HG03039 (cell line): ENCODE measurements around the gene DYRK1A.
"Not testable (repeated sequence)": the region's sequence is repeated elsewhere in the genome, so short reads cannot be mapped to it uniquely, and the experiment has no call there.

Source experiments
- ATAC-seq: cut with Tn5 transposase; IDR thresholded peaks from one replicate; pipeline ENCODE4 v1.9.1; 2021; ENCODE audit warnings: mild to moderate bottlenecking, moderate library complexity; ENCODE audit not compliant: unreplicated experiment

Gene DYRK1A

DNA sequence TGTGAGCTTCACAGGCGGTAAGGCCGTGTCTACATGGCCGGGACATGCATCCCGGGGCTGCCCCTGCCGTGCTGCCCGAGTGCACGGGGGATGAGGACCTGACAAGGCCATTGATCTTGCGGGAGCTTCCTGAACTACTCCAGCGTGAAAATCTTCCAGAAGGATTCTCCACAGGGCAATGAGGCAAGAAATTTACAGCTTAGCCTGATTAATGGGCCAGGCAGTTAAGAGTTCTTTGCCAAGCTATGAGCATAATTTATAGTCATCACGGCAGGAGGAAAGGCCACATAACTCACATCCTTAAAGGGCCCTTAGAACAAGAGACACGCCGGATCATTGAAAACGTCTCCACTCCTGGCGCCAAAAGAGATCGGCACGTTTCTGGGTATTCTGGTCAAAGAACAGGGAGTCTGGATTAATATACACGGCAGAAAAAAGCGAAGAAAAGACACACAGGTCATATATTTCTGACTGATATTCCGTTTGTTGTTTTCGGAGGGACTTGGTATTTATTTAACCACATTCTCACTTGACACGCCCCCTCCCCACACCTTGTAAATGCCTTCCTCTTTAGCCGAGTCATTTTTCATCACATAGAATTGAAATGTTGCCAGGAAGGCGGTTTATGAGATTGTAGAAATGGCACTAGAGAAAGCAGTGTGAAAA is 180.5 kb downstream of the DYRK1A start:
- ATAC-seq, result no peak

DNA sequence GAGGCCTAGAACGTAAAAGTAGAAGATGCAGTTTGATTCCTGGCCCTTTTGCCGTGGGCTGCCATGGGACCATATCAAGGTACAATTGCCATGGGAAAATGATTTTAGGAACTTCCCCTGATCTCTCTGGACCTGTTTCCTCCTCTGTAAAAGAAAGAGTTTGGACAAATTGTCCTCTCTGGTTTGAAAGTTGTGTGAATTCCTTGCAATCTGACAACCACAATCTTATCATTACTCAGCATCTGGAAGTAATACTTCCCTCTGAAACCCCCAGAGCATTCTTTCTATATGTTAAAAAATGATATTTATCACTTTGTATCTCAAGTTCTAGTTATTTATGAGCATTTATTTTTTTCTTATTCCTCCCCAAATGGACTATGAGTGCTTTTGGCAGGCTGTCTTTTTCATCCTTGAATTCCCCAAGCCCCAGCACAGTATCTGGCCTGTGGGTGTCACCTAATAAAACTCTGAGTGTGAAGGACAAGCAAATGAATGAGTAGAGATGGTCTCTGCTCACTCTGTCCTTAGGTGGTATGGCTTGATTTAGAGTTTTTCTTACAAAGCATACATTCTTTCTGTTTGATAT is 181.1 kb downstream of the DYRK1A start:
- no peak for ATAC-seq

DNA sequence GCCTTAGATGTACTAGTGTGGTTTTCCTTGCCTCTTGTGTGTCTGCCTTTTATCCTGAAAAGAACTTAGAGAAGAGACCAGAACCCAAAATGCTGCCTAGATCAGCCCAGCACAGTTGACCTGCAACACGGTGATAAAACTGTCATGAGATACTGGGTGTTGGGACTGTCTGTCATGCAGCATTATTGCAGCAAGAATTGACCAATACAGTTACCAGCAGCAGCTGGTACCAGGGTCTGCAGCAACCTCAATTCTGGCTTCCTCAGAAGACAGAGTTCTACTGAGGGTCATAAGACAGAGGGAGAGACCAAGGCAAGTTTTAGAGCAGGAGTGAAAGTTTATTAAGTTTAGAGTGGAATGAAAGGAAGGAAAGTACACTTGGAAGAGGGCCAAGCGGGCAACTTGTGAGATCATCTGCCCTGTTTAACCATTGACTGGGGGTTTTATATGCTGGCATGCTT is 182.0 kb downstream of the DYRK1A start:
- ATAC-seq, result no peak

DNA sequence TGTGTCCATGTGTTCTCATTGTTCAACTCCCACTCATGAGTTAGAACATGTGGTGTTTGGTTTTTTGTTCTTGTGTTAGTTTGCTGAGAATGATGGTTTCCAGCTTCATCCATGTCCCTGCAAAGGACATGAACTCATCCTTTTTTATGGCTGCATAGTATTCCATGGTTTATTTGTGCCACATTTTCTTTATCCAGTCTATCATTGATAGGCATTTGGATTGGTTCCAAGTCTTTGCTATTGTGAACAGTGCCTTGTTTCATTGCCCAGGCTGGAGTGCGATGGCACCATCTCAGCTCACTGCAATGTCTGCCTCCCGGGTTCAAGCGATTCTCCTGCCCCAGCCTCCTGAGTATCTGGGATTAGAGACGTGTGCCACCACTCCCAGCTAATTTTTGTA is 183.2 kb downstream of the DYRK1A start:
- not testable (repeated sequence) for ATAC-seq

DNA sequence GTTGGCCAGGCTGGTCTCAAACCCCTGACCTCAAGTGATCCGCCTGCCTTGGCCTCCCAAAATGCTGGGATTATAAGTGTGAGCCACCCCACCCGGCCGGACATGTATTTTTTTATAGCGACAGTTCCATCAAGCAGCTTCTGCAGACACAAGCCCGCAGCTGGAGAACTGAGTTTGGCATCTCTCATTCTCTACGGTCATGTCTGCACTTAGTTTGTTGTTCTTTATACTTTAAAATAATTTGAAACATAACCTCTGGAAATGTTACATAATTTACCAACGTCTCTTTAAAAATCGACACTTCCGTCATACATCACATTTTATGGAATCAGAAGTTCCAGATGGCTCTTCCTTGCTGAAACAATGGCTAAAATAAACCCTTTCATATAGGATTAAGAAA is 183.6 kb downstream of the DYRK1A start:
- ATAC-seq, result no peak

DNA sequence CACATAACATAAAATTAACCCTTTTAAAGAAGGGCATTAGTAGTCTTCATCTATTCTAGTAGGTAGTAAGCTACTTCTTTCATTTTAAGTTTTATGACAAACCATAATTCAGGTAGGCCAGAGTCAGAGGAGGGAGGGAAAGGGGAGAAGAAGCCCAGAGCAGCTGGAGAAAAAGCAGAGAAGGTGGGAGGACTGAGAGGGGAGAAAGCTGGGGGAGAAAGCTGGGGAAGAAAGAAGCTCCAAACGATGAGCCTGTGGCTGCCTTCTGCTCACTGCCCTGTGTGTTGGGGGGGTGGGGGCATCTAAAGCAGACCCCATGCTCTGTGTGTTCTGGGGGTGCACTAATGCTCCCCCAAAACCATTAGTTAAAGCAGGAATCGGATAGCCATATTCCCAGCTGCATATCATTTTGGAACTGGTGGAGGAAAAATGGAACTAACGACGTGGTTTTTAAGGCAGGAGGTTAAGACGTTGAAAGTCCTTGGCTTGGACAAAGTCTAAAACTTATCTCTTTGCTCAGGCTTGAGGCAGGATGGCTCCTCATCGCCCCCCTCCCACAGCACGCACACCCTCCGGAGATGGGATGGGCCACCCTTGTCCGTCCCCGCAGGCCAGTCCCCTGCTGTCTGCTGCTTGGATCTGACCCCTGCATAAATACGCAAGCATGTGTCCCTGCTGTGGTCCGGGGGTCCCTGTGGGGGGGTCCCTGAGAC is 184.2 kb downstream of the DYRK1A start:
- ATAC-seq, result no peak

DNA sequence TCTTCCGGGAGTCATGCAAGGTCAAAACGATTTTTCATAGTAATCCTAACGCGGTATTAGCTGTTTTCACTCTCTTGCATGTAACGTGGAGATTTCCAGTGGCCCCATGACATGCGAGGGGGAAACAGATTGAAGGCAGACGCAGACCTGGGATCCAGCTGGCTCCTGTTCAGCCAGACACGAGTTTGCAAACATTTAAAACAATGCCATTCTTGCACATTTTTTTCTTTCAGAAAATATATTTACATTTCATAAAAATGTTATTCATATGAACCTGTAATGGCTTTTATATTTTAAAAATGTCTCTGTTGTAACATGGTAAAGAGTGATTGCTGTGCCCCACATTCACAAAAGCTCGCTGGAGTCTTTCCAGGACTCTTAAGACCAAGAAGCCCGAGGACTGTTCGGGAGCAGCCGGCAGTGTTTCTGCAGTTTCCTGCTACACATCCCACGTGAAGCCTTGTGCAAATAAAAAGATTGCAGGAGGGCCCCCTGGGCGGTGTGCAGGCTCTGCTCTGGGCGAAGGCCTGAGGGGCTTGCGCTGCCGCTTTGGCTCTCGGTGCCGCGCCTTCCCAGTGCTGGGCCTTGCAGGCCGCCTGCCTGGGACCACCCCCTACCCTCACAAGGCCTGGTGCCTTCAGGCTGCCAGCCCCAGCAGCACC is 184.9 kb downstream of the DYRK1A start:
- no peak for ATAC-seq

- ATAC-seq, result no peak
Measured at GRCh38 chr21:37551993-37552355, 185.4 kb downstream of the DYRK1A start.

DNA sequence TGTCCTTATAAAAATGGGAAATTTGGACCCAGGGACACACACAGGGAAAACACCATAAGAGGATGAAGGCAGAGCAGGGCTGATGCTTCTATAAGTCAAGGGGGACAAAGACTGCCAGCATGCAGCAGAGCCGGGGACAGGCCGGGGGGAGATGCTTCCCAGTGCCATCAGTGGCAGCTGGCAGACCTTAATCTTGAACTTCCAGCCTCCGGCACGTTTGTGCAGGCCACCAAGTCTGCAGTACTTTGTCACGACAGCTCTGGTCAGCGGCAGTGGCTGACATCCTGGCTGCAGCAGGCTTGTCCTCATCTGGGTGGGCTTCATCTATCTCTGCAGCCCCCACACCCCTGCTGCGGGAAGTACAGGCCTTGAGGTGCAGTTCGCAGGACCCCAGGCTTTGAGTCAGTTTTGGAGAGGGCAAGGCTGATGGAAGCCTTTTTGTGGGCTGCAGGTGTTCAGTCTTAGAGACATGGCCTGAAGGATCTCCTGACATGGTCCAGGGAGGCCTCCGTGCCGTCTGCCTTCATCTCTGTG is 186.0 kb downstream of the DYRK1A start:
- ATAC-seq, result no peak

DNA sequence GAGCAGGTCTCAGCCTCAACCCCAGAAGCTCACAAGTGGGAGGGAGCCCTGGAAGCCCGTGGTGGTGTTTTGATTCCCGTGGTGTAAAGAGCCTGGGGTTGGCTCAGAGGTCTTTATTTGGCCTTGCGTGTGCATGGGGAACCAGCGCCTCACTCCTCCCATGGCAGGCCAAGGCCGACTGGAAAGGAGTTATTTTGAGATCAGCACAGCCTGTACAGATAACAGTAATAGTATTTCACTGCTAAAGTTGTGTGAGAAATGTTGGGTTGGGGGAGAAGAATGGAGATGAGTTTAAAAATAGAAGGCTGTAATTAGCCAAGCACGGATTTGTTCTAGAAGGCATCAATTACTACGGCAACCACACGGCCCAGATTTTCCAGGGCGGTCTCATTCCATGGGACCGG is 186.5 kb downstream of the DYRK1A start:
- ATAC-seq, result no peak

DNA sequence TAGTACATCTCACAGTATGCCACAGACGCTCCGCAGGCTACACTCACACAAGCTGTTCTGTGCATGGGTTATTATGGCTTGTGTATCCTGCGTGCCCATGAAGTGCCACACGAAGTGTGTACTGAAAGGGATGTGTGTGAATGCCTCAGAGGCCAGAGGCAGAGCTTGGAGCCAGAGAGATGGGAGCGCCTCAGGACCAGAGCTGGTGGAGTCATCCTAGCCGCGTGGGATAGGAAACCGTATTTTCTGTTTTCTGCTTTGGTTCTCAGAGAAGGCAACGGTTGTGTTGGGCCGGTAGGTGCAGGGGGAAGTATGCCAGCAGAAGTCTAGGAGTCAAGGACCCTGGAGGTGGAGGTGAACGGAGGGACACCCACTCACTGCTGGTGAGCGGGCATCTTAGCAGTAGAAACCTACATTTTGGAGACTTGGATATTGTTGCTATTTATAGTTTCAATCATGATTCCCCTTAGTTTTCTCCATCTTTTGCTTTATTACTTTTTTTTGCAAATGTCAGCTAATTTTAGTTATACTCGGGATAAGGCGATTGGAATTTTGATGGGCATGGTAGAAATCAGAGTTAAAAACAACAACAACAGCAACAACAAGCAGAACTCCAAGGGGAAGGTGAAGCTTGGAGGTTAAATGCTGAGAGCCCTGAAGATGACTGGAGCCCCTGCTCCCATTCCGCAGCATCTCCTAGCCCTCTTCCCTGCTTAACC is 188.2 kb downstream of the DYRK1A start:
- no peak for ATAC-seq

DNA sequence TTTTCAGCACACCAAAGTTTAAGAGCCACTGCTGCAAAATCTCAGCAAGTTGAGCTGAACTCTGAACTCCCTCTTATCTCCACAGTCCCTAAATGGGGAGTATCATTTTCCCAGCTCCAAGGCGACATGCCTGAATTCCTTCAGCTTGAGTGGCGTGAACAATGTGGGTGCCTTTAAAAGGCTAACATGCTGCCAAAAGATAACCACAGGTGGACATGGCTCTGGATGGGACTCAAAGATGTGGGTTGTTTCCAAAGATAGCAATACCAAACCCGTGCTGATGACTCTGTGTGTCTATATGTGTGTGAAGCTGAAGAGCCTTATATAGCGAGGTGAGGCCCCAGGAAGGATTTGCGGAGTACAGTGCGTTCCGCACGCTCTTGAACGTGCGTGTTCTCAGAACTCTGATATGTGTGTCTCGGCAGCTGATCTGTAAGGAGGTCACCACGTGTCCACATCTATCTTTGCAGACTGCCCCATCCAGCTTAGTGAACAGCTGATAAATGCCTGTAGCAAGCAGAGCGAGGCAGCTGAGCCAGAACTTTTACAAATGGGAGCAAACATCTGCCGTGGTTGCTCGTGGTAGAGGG is 189.2 kb downstream of the DYRK1A start:
- ATAC-seq, result no peak

DNA sequence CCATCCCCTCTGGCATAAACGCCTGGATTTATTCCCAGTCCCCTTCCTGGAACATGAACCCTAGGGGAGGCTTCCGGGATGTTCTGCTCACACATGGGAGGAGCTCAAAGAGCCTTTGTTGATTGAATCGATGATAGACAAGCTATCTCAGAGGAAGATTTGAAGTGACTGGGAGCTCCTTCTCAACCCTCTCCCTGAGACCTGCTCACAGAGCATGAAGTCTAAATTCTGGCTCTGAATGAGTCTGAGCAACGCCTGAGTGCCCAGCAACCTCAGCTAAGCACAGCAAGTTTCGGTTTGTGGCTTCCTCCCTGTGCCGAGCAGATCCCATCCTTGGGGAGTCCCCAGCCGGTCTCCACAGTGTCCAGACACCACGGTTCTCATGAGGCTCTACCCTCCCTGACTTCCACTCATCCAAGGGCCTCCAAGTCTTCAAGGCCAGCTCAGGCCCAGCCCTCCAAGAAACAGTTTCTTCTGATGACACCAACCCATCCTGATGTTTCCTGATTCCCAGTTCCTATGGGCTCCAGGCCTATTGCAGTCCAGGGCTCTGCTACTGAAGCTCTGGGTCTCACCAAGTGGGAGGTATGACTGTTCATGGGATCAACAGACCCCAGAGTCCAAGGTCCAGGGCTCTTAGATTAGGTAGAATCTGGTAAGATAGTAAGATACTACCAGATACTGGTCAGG is 190.8 kb downstream of the DYRK1A start:
- ATAC-seq, result peak; percentile 95

DNA sequence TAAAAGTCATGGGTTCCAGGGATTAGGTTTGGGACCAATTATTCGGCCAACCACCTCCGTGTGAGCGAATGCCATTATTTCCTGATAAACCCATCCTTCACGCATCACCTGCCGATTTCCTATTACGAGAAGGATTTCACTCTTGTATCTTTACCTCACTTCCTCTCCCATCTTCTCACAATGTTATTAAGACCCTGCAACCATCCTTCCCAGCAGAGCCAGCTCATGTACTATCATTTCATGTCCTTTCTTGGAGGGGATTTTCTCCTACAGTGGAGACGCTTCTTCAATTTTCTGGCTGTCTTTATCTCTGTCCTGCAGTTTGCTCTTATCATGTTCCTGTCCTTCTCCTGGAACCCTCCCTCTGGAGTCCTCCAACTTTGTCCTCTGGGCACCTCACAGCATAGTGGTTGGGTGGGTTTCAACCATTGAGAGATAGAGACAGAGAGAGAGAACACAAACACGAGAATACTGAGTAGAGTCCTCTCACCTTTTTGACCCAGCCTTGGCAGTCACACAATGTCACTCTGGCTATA is 192.2 kb downstream of the DYRK1A start:
- ATAC-seq, result no peak

DNA sequence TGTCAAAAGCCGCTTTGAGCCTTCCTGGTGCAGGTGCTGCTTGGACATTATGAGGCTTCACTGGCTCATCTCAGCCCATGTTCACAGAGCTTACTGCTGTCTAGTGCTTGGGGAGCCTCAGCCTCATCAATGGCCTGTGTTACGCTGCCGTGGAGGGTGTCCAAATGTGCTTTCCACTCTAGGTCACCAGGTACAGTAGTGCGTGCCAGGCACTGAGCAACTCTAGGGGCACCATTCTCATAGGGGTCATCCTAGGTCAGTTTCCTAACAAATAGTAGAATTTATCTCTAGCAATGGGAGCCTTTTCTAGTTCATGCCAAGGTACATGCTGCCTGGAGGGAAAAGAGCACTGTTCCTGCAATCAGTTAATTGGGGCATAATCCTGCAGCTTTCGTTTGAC is 193.8 kb downstream of the DYRK1A start:
- ATAC-seq, result no peak

- ATAC-seq, result no peak
Measured at GRCh38 chr21:37561506-37561905, 194.9 kb downstream of the DYRK1A start.

DNA sequence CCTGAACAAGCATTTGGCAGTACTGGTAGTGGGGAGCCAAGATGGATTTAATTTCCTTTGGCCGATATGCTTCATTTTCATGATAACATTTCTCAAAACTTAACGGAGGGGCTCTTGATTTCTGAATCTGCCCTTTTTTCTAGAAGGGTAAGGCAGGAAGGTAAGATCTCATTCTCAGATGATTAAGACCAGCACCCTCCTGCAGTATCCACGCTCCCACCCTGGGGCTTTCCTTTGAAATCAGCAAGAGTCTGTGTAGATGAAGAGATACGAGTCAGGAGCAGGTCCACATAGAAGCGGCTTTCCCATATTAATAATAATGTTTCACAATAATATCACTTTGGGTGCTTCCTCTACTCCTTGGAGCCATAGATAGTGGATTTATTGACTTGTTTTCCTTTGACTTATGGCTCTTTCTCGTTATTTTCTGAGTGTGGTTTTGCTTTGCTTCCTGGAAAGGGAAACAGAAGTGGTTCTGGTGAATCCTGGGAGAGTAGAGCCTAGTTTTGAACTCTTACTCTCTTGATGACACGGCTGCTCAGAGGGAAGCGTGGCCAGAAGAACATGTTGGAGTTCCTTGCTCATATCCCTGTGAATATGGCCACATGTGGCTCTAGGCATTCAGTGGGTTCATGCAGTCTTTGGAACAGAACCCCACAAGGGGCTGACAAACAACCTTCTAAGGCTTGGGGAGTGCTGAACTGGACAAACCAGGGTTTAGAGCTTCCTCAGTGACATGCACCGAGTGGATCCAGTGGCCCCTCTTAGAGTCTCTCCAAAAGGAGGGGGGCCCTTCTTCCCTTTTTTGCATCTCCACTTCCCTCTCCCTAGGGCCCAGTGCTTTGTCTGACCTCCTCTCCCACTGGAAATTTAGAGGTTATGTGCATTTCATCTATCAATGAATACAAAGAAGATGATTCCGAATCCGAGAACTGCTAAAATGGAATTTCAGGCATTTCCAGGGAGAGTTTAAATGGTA is 195.7 kb downstream of the DYRK1A start:
- no peak for ATAC-seq

DNA sequence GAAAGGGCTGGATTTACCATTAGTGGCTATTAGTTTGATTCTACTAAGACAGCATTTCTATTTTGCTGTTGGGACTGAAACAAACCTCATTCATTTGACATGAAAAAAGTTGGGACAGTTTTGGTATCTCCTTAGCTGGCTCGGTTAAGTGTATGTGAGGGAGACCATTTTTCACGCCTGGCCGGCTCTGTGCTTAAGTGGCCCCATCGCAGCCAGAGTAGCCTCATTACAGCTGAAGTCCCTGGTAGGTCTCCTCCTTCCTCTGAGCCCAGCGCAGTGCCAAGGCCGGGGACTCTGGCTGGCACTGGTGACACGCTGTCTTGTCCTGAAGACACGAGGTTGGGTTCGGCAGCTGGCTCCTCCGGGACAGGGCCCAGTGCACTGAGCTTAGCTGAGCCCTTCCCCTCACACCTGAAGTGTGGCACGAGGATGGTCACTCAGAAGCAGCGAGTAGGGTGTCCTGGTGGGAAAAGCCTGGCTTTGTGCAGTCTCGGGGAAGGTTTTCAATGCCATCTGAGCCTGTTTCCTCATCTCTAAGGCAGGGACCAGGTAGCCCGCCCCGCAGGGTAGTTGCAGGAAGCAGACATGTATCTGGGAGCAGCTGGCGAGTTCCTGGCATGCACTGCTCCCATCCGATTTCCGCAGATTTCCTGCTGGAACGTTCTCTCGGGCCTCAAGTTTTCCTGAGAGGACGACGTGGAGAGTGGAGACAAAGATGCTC is 196.5 kb downstream of the DYRK1A start:
- no peak for ATAC-seq
